OCI-LY1 (cell line): ENCODE data around the gene HDAC10.

Experiments used
- EZH2 ChIP-seq: fragments of 200-600 bp; sonication (generic), shearing (Covaris generic); IDR thresholded peaks from 2 replicates; pipeline ENCODE4 v1.8.0; 2017; ENCODE audit warnings: borderline replicate concordance, mixed run types, mild to moderate bottlenecking, antibody characterized with exemption, low read length, moderate library complexity, mixed read lengths
- TF ChIP-seq, protein P1 (sequence below): fragments of 200-600 bp; sonication (generic), shearing (Covaris generic); IDR thresholded peaks from 2 replicates; pipeline ENCODE4 v1.5.1; 2017; ENCODE audit warnings: mild to moderate bottlenecking, antibody characterized with exemption, low read length, moderate library complexity, mixed read lengths

DNA sequence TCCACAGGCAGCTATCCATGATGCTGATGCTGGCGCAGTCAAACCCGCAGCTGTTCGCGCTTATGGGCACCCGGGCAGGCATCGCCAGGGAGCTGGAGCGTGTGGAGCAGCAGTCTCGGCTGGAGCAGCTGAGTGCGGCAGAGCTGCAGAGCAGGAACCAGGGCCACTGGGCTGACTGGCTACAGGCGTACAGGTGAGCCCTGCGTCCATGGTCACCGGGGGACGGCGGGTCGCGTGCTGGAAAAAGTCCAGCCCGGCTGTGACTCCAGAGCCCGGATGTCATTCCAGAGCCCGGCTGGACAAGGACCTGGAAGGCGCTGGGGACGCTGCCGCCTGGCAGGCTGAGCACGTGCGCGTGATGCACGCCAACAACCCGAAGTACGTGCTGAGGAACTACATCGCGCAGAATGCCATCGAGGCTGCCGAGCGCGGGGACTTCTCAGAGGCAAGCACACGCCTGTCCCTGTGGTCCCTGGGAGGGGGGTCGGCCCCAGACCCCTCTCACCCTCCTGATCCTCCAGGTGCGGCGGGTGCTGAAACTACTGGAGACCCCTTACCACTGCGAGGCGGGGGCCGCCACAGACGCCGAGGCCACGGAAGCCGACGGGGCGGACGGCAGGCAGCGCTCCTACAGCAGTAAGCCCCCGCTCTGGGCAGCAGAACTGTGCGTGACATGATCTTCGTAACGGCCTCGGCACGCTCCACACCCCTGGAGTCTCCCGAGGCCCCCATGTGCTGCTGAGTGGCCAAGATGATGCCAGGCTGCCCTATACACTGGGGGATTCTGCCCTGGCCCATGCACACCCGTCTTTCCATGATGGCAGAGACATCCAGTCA lies 34.2 kb downstream of the HDAC10 start:
- TF ChIP-seq, protein P1, sequence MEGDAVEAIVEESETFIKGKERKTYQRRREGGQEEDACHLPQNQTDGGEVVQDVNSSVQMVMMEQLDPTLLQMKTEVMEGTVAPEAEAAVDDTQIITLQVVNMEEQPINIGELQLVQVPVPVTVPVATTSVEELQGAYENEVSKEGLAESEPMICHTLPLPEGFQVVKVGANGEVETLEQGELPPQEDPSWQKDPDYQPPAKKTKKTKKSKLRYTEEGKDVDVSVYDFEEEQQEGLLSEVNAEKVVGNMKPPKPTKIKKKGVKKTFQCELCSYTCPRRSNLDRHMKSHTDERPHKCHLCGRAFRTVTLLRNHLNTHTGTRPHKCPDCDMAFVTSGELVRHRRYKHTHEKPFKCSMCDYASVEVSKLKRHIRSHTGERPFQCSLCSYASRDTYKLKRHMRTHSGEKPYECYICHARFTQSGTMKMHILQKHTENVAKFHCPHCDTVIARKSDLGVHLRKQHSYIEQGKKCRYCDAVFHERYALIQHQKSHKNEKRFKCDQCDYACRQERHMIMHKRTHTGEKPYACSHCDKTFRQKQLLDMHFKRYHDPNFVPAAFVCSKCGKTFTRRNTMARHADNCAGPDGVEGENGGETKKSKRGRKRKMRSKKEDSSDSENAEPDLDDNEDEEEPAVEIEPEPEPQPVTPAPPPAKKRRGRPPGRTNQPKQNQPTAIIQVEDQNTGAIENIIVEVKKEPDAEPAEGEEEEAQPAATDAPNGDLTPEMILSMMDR, result no peak
- no peak for TF ChIP-seq EZH2
